Measurements from ENCODE around the gene CCR7.

The CCR7 gene

DNA sequence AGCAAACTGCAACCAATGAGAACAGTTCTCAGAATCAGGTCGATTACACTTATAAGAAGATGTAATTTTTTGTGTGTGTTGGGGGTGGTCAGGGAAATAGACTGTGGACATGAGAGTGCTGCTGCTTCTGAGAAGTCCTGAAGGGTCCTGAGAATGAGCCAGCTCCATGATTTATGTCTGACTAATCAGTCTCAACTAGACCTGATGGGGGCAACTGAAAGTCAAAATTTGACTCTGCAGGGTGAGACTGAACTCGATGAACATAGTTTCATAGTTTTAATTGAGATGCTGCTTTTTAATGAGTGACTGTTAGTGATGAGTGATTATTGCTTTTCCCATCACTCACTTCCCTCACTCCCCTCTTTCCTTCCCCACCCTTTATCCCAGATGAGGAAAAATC is 45.1 kb upstream of the CCR7 start:
- DNase-seq (ENCODE audit: low read depth), result no peak
- in situ Hi-C loops (cut with HindIII; ENCODE audit: low sequenced_read_pairs), result no loop called here
- TF ChIP-seq, protein P1, sequence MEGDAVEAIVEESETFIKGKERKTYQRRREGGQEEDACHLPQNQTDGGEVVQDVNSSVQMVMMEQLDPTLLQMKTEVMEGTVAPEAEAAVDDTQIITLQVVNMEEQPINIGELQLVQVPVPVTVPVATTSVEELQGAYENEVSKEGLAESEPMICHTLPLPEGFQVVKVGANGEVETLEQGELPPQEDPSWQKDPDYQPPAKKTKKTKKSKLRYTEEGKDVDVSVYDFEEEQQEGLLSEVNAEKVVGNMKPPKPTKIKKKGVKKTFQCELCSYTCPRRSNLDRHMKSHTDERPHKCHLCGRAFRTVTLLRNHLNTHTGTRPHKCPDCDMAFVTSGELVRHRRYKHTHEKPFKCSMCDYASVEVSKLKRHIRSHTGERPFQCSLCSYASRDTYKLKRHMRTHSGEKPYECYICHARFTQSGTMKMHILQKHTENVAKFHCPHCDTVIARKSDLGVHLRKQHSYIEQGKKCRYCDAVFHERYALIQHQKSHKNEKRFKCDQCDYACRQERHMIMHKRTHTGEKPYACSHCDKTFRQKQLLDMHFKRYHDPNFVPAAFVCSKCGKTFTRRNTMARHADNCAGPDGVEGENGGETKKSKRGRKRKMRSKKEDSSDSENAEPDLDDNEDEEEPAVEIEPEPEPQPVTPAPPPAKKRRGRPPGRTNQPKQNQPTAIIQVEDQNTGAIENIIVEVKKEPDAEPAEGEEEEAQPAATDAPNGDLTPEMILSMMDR (IDR thresholded peaks at IDR 0.05; ENCODE audit: low read depth, low read length, missing control alignments), result no peak
- H3K4me3 ChIP-seq (ENCODE audit: low read depth, low read length), result no peak overlapping the region

DNA sequence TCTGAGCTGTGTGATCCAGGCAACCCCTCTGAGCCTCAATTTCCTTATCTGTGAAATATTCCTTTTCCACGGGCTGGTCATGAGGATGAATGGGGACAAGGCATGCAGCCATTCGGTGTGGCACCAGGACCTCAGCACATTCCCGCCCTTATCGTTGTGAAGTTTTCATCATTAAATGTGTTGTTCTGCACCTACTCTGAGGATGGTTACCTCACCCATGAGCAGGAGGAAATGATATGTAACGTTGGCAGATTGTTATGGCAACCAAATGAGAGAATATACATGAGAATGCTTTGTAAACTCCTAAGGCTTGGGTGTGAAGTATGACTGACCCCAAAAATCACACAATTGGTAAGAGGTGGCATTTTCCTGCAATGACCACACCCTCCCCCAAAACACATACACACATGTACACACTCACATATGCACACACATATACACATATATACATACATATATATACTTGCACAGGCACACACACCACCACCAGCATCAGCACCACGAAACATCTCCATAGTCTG is 42.8 kb upstream of the CCR7 start:
- TF ChIP-seq, protein P1 (IDR thresholded peaks at IDR 0.05; ENCODE audit: low read depth, low read length, missing control alignments), result no peak
- in situ Hi-C loops (cut with HindIII; ENCODE audit: low sequenced_read_pairs), result no loop called here
- DNase-seq (ENCODE audit: low read depth), result no peak
- H3K4me3 ChIP-seq (ENCODE audit: low read depth, low read length), result no peak overlapping the region

DNA sequence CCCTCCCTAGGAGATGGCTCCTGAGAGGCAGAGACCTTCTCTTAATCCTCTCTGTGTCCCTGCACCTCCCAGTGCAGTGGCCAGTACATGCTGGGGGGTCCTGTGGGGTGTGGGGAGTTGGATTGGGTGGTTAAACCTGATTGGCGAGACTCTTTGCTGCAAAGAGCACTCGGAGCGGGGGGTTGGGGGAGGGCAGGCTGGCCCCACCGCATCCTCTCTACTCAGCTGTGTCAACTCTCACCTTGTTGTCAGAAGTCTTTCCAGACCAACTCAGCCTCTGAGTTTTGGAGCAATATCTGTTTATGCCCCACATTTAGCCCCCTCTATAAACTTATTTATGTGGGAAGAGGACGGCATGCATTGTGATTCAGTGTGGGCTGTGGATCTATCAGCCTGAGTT is 42.4 kb upstream of the CCR7 start:
- TF ChIP-seq, protein P1 (IDR thresholded peaks at IDR 0.05; ENCODE audit: low read depth, low read length, missing control alignments), result no peak
- in situ Hi-C loops (cut with HindIII; ENCODE audit: low sequenced_read_pairs), result no loop called here
- H3K4me3 ChIP-seq (ENCODE audit: low read depth, low read length), result no peak overlapping the region
- DNase-seq (ENCODE audit: low read depth), result no peak

DNA sequence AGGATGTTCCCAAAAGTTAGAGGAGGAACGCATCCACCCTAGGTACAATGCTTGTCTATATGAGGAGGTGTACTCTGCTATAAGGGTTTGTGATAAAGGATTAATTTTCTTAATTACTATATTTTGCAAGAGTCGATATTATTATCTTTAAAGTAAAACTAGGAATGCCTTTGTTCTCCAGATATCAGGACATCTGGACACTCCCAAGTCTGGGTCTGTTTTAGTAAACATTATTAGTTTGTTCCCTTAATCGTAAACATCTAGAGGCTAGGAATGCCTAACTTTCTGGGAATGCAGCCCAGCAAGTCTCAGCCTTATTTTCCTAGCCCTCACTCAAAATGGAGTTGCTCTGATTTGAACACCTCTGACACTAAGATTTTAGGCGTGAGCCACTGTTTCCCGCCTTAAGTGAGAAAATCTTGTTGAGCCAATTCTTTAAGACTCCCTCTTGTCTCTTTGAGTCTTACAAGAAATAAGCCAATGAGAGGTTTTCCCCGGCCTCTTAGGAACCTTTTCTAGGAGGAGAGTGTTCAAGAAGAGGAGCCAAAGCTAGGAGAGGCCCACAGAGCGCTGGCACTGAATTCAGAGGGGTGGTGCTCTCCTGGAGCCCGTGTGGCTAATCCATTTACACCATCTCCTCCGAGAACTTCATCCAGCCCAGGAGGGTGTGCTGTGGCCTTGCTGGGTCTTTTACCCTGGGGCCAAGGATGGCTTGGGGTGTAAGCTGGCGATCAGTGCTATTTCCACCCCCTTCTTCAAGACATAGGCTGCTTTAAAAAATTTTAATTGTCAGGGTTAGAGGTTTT is 41.5 kb upstream of the CCR7 start:
- H3K4me3 ChIP-seq (ENCODE audit: low read depth, low read length), result no peak overlapping the region
- in situ Hi-C loops (cut with HindIII; ENCODE audit: low sequenced_read_pairs), result no loop called here
- TF ChIP-seq, protein P1 (IDR thresholded peaks at IDR 0.05; ENCODE audit: low read depth, low read length, missing control alignments), result no peak
- DNase-seq (ENCODE audit: low read depth), result no peak

DNA sequence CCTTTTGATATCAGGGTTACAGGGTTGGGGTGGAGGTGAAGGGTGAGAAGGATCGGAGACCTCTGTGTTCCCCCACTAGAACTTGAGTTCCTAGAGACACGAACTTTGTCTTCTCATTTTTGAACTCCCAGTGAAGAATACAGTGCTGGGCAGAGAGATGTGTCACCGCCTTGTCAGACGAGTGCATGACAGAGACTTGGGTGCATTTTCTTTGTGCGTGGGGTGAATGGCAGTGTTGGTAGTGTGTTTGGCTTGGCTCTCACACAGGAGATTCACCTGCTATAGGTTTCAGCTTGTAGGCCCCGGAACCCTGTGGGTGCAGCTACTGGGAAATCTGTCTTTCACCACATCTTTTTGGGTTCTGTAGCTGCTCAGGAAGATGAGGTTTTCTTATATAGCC is 40.0 kb upstream of the CCR7 start:
- in situ Hi-C loops (cut with HindIII; ENCODE audit: low sequenced_read_pairs), result no loop called here
- no peak overlapping the region for H3K4me3 ChIP-seq (ENCODE audit: low read depth, low read length)
- DNase-seq (ENCODE audit: low read depth), result no peak
- TF ChIP-seq, protein P1 (IDR thresholded peaks at IDR 0.05; ENCODE audit: low read depth, low read length, missing control alignments), result no peak

DNA sequence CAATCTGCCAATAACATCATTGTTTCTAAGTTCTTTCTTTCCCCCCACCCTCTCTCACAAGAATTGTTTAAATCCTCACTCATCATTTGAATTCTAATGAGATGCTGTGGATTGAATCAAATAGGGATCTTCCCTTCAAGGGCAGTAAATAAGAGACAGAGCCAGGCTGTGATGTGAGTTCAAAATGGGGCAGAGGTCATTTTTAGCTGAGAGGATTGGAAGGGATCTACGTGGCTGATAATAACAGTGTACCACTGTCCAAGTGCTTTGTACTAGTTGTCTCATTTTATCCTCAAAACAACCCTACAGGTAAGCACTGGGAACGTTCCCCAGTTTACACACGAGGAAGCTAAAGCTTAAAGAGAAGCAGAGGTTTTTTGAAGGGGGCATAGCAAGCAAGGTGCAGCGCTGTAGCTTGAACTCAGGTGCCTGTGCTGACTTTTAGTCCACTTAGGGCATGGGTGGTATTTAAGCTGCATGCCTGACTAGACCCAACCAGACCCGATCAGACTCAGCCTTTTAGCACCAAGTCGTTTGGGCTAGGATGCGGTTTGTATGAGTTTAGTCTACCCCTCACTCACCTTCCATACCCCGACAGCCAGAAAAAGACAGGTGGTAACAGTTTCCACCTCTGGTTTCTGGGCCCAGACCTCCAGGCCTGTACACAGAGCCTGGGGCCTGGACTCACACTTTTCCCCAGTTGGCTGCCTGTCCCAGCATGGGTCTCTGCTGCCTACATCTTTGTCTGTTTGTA is 39.2 kb upstream of the CCR7 start:
- in situ Hi-C loops (cut with HindIII; ENCODE audit: low sequenced_read_pairs), result no loop called here
- no peak for DNase-seq (ENCODE audit: low read depth)
- H3K4me3 ChIP-seq (ENCODE audit: low read depth, low read length), result no peak overlapping the region
- TF ChIP-seq, protein P1 (IDR thresholded peaks at IDR 0.05; ENCODE audit: low read depth, low read length, missing control alignments), result no peak

All from astrocyte of the cerebellum (primary cell).